Spleen (tissue), 7 donors: Measurements from ENCODE around the gene GMDS.

ENCODE experiments used
- POLR2A ChIP-seq, 3 donors: fragments of 450-650 bp; IDR thresholded peaks; one replicate each; pipeline ENCODE4 v1.5.1; 2017; ENCODE audit warnings: antibody characterized with exemption in 3 of 3, mild to moderate bottlenecking in 1 of 3
- TF ChIP-seq, protein P1 (sequence below), 11 experiments: fragments of 200-600 bp in 7 of 11; fragments of 450-650 bp in 4 of 11; sonication (generic) in 4 of 11; IDR thresholded peaks in 8 of 11; conservative IDR thresholded peaks in 3 of 11; 1 replicate in 7 of 11; 2 replicates in 4 of 11; pipeline versions ENCODE4 v1.4.0 to v1.8.0; 2016 to 2021; ENCODE audit warnings: antibody characterized with exemption in 11 of 11, inconsistent platforms in 4 of 11, mild to moderate bottlenecking in 1 of 11
- donor health status: DM: no; HTN: no; CAD: no; lungs with moderate emphysema.
- donor health status: DM: no; HTN: no; CAD: no.
- donor health status: DM: no; HTN: no; CAD: no.

DNA sequence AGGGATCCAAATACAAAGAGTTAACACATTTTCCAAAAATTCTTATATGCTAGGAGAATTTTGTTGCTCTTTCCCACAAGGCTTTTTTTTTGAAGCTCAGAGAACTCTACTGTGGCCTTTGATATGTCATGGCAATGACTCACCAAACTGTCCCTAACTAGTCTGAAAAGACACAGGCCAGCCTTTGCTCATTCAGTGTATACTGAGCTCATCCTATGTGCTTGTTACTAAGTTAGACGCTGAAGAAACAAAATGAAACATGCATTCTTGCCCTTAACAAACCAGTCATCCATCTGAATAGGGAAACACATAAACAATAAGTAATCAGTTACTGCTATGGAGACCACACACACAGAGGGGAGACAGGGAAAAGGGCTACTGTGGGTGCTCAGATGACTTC, 343.8 kb downstream of the GMDS start:
- TF ChIP-seq, protein P1, sequence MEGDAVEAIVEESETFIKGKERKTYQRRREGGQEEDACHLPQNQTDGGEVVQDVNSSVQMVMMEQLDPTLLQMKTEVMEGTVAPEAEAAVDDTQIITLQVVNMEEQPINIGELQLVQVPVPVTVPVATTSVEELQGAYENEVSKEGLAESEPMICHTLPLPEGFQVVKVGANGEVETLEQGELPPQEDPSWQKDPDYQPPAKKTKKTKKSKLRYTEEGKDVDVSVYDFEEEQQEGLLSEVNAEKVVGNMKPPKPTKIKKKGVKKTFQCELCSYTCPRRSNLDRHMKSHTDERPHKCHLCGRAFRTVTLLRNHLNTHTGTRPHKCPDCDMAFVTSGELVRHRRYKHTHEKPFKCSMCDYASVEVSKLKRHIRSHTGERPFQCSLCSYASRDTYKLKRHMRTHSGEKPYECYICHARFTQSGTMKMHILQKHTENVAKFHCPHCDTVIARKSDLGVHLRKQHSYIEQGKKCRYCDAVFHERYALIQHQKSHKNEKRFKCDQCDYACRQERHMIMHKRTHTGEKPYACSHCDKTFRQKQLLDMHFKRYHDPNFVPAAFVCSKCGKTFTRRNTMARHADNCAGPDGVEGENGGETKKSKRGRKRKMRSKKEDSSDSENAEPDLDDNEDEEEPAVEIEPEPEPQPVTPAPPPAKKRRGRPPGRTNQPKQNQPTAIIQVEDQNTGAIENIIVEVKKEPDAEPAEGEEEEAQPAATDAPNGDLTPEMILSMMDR (IDR thresholded peaks at IDR 0.05 in 8 of 11, conservative IDR thresholded peaks at IDR 0.05 in 3 of 11) = no peak
- no peak for TF ChIP-seq POLR2A (IDR thresholded peaks at IDR 0.05)
